Measurements from ENCODE around the gene WDFY4.
"Not testable (repeated sequence)": the region's sequence is repeated elsewhere in the genome, so short reads cannot be mapped to it uniquely, and the experiment has no call there.

The WDFY4 gene

GRCh38 chr10:48684792-48685623 is at the start of gene WDFY4:
WDFY4 (plus strand) TSS chr10:48684873; CDS start chr10:48709733, 24,860 bp downstream.
- DNase-seq (ENCODE audit: low spot score): no peak

DNA sequence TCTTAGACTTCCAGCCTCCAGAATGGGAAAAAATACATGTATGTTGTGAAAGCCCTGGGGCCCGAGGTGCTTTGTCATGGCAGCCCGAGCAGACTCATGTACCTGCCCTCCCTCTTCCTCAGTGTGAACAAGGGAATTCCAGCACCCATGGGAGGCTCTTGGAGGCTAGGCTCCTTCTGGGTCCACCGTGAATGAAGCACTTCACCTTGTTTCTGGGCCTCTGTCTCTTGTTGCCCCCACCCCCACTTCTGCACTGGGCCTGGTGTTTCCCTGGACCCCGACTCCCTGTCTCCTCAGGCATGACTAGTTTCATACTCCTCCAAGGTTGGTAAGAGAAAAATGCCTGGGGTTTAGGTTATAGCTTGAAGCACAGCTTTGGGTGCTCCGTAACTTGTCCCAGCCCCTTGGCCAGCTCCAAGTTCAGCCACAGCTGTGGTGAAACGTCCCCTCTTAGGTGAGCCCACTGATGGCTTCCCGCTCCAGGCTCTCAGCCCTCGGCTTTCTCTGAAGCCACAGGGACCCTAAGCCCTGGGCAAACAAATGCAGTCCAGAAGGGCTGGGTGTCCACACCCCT is 49.6 kb upstream of the WDFY4 start:
- DNase-seq (ENCODE audit: low spot score): no peak

DNA sequence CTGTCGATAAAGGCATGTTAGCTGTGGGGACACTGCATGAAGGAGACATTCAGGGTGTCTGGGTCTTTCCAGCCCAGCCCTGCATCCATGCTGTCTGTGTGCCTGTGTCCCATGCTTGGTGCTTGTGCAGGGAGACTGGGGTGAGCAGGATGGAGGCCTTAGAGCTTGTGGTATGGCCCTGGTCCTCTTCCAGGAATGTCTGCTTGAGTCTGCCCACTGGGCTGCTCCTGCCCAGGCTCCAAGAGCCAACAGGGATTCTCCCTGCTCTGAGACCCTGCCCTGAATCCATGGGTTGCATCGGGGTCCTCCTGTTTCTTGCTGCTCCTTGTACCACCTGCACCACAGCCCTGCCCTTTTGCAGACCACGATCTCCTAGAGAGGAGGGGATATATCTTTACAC is 48.4 kb upstream of the WDFY4 start:
- DNase-seq (ENCODE audit: low spot score): no peak

- no peak for DNase-seq (ENCODE audit: low spot score)
Measured at GRCh38 chr10:48636901-48637300, 47.8 kb upstream of the WDFY4 start.

DNA sequence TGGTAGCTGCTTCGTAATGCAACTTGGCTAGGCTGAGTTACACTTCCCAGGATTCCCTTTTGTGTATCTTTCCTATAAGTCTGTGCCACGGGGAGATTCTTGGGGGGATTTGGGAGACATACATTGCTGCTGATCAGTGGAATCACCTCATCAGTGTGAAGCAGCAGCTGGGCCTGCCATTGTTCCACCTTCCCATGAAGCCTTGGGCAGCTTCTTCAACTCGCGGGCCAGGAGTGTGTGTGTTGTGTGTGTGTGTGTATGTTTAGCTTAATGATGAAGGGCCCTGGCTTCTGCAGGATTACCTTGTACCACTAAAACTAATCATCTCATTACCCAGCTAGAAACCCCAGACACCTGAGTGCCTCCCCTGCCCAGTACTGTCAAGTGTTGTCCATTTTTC is 46.5 kb upstream of the WDFY4 start:
- DNase-seq (ENCODE audit: low spot score): no peak

GRCh38 chr10:48638739-48639527 is 45.7 kb upstream of the WDFY4 start:
- no peak for DNase-seq (ENCODE audit: low spot score)

- no peak for DNase-seq (ENCODE audit: low spot score)
Measured at GRCh38 chr10:48639632-48640031, 45.0 kb upstream of the WDFY4 start.

GRCh38 chr10:48640326-48640725 is 44.3 kb upstream of the WDFY4 start:
- no peak for DNase-seq (ENCODE audit: low spot score)

DNA sequence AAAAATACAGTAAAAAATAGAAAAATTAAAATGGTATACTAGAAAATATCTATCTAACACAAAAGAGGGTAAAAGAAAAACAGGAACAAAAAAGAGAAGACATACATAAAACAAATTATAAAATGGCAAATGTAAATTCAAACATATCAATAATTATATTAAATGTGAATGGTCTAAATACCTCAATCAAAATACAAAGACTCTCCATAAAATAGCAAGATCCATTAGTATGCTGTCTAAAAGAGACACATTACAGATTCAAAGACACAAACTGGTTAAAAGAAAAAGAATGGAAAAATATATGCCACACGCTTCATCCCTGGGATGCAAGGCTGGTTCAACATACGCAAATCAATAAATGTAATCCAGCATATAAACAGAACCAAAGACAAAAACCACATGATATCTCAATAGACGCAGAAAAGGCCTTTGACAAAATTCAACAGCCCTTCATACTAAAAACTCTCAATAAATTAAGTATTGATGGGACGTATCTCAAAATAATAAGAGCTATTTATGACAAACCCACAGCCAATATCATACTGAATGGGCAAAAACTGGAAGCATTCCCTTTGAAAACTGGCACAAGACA is 43.5 kb upstream of the WDFY4 start:
- DNase-seq (ENCODE audit: low spot score): not testable (repeated sequence)

DNA sequence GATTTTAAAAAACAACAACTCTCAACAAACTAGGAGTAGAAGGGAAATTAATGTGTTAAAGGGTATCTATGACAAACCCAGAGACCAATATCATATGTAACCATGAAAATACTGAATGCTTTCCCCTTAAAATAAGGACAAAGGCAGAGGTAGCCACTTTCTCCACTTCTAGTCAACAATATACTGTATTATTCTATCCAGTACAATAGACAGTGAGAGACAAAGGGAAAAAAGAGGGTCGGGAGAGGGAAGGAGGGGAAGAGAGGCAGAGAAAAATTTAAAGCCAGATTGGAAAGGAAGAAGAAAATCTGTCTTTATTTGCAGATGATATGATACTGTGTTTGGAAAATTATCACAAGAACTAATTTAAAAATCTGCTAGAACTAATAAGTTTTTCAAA is 39.1 kb upstream of the WDFY4 start:
- DNase-seq (ENCODE audit: low spot score): no peak

GRCh38 chr10:48647073-48647472 is 37.6 kb upstream of the WDFY4 start:
- not testable (repeated sequence) for DNase-seq (ENCODE audit: low spot score)

DNA sequence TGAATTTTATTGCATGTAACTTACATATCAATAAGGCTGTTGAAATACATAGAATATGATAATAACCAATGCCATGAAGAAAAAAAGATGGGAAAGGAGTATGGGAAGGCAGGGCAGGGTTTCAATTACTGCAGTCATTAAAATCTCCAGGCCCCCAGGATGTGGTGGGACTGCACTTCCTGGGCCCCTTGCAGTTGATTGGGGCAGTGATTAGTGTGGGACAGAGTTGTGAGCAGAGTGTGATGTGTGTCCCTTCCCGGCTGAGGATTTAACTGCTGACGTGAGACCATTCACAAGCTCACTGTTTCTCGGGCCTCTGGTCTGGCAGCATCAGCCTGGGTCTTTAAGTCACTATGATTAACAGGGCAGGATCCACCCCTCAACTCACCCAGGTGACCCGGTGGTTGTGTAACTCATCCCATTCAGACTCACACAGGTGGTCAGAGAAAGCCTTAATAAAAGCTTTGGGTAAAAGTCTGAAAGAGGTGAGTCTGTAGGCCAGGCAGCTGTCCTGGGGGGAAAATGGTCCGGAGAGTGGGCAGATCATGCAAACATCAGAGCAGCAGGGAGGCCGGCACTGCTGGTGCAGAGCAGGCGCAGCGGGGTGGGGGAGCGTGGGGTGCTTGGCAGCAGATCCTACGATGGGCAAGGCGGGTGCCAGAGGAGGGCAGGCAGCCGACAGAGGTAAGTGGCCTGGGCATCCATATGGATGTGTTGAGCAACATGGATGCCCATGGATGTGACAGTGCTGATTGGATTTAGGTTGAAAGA is 36.3 kb upstream of the WDFY4 start:
- DNase-seq (ENCODE audit: low spot score): peak; percentile 28

GRCh38 chr10:48649349-48649944 is 35.2 kb upstream of the WDFY4 start:
- DNase-seq (ENCODE audit: low spot score): no peak

DNA sequence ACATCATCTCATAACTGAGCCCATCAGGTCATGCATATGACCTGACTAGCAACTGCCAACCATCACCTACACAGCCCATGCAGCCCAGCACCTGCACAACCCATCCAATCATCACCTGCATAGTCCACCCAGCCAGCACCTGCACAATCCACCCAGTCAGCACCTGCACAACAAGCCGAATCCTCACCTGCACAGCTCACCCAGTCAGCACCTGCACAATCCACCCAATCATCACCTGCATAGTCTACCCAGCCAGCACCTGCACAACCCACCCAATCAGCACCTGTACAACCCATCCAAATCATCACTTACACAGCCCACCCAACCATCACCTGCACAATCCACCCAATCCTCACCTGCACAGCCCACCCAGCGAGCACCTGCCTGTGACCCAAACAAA is 33.4 kb upstream of the WDFY4 start:
- DNase-seq (ENCODE audit: low spot score): no peak

DNA sequence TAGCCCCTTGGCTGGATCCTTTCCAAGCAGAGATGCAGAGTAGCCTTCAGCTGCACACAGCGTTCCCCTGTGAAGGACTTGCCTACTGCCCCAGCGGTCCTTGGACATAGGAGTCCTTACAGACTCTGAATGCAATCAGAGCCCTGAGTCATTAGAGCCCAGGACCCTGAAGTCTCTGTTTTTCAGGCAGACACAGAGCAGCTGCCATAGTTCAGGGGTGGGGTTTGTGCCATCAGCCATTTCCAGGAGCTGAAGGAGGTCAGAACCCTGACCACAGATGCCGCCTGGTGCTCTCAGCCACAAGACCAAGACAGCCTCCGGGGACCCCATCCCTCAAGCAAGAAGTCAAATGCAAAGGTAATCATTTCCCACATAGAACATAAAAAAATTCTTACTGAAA is 32.8 kb upstream of the WDFY4 start:
- no peak for DNase-seq (ENCODE audit: low spot score)

DNA sequence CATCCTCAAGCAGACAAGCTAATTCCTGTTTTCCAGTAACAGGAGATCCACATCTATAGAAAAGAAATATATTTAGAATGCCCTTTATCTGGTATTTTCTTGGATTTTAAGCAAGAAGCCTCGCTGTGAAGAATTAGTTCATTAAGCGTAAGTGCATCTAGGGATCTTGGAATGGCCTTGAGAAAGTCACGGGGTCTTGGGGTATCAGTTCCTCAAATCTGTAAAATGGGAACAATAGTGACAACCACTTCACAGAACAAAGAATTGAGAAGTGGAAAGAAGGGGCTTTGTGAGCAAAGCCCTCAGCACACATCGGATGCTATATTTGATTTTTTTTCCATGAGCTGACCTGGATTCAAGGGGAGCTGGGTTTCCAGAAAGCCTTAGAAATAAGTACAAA is 32.3 kb upstream of the WDFY4 start:
- no peak for DNase-seq (ENCODE audit: low spot score)

DNA sequence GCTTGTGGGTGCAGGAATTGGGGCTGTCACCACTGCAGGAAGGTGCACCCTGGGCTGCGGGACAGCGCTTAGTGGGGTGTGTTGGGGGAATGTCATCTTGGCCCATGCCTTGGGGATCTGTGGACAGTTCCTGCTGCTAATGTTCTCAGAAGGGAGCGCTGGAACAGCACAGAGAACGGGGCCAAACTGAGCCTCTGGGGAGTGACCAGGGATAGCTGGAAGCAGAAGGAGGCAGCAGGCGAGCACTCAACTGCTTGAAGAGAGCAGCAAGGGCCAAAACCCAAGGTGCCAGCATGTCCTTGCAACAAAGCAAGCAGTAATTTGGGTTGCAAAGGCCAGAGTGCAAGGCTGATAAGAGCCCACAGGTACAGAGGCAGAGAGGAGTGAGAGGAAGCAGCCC is 31.3 kb upstream of the WDFY4 start:
- DNase-seq (ENCODE audit: low spot score): no peak

GRCh38 chr10:48653944-48654698 is 30.6 kb upstream of the WDFY4 start:
- DNase-seq (ENCODE audit: low spot score): no peak

DNA sequence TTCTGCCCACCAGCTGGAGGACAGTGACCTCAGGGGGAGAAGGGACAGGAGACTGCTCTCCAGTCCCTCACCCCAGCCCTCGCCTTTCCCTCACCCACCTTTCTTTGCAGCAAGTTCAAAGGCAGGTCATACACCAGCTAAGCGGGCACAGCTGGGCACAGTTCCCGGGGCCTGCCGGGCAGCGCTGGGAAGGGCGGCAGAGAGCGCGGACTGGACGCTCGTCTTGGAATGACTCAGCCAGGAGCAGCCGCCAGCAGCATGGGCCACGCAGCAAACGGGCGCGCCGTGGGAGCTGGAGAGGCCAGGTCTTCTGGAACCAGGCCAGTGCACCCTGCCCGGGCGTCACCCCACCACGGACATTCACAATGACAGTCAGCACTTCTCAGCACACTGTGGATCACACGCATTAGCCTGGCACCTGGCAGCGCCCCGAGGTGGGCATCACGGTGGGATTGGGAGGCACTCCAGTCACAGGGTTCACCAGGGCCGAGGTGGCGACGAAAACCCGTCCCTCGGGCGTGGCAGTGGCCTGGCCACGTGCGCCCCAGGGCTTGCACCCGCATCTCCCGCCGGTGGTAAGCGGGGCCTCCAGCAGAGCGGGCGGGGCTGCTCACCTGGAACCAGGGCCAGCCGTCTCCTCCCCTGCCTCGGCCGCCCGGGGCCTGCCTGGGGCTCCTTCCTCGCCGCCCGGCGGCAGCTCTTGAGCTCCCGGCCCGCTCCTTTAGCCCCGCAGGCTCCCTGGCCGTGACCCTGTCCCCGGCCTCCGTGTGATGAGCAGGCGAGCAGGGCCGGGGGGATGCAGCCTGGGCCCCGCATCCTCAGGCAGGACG is 29.0 kb upstream of the WDFY4 start:
- DNase-seq (ENCODE audit: low spot score): no peak
